HG03039 (cell line): ENCODE results near the gene EDC4.
A peak's percentile ranks its signal among the peaks of the same experiment; 100 is the strongest.
"Not testable (repeated sequence)": the region's sequence is repeated elsewhere in the genome, so short reads cannot be mapped to it uniquely, and the experiment has no call there.

Experiments
- ATAC-seq: cut with Tn5 transposase; IDR thresholded peaks from one replicate; pipeline ENCODE4 v1.9.1; 2021; ENCODE audit warnings: mild to moderate bottlenecking, moderate library complexity; ENCODE audit not compliant: unreplicated experiment

The EDC4 gene

GRCh38 chr16:67872631-67873434 is at the start of gene EDC4:
EDC4 (plus strand) TSS chr16:67873052; CDS start chr16:67873262, 210 bp downstream.
- peak; percentile 51 for ATAC-seq

- no peak for ATAC-seq
These were observed 47.7 kb upstream of the EDC4 start for GRCh38 chr16:67825119-67825518.

GRCh38 chr16:67825906-67826305 is 46.9 kb upstream of the EDC4 start:
- no peak for ATAC-seq

- ATAC-seq = no peak
These were observed 44.2 kb upstream of the EDC4 start for GRCh38 chr16:67828651-67829050.

- ATAC-seq = no peak
These were observed 39.8 kb upstream of the EDC4 start for GRCh38 chr16:67833030-67833414.

GRCh38 chr16:67833415-67834241 is 39.2 kb upstream of the EDC4 start:
- ATAC-seq = peak; percentile 90

GRCh38 chr16:67834242-67834614 is 38.6 kb upstream of the EDC4 start:
- no peak for ATAC-seq

- ATAC-seq = not testable (repeated sequence)
These were observed 35.7 kb upstream of the EDC4 start for GRCh38 chr16:67837190-67837589.

GRCh38 chr16:67837811-67838210 is 35.0 kb upstream of the EDC4 start:
- no peak for ATAC-seq

- no peak for ATAC-seq
These were observed 31.5 kb upstream of the EDC4 start for GRCh38 chr16:67841198-67841815.

GRCh38 chr16:67841816-67842508 is 30.9 kb upstream of the EDC4 start, which contains the start of gene THAP11:
THAP11 (plus strand) TSS chr16:67842320; CDS start chr16:67842555, 235 bp downstream.
- peak; percentile 38 for ATAC-seq

- peak; percentile 6 for ATAC-seq
These were observed 30.1 kb upstream of the EDC4 start for GRCh38 chr16:67842509-67843342.

GRCh38 chr16:67843343-67843765 is 29.5 kb upstream of the EDC4 start:
- ATAC-seq = no peak

- no peak for ATAC-seq
These were observed 28.4 kb upstream of the EDC4 start for GRCh38 chr16:67844497-67844896.

GRCh38 chr16:67845291-67846062 is 27.4 kb upstream of the EDC4 start:
- ATAC-seq = no peak

GRCh38 chr16:67846063-67846319 is 26.9 kb upstream of the EDC4 start:
- ATAC-seq = no peak

- peak; percentile 52 for ATAC-seq
These were observed 26.4 kb upstream of the EDC4 start, which contains the start of gene NUTF2 for GRCh38 chr16:67846320-67847063. NUTF2 (plus strand) TSS chr16:67846933; CDS start chr16:67865131, 18,198 bp downstream.

GRCh38 chr16:67847064-67847861 is 25.6 kb upstream of the EDC4 start, which contains the start of gene CENPT:
CENPT (minus strand) TSS chr16:67847693; CDS start chr16:67833859, 13,834 bp downstream.
- peak; percentile 29 for ATAC-seq
